IPS-NIHi7 (cell line): ENCODE results near the gene TBCCD1.
"Not testable (repeated sequence)": the region's sequence is repeated elsewhere in the genome, so short reads cannot be mapped to it uniquely, and the experiment has no call there.

ENCODE experiments used
- DNase-seq: peaks from one replicate; pipeline ENCODE4 v3.0.0; 2012; ENCODE audit warnings: mixed read lengths; ENCODE audit errors: extremely low spot score

Gene TBCCD1

DNA sequence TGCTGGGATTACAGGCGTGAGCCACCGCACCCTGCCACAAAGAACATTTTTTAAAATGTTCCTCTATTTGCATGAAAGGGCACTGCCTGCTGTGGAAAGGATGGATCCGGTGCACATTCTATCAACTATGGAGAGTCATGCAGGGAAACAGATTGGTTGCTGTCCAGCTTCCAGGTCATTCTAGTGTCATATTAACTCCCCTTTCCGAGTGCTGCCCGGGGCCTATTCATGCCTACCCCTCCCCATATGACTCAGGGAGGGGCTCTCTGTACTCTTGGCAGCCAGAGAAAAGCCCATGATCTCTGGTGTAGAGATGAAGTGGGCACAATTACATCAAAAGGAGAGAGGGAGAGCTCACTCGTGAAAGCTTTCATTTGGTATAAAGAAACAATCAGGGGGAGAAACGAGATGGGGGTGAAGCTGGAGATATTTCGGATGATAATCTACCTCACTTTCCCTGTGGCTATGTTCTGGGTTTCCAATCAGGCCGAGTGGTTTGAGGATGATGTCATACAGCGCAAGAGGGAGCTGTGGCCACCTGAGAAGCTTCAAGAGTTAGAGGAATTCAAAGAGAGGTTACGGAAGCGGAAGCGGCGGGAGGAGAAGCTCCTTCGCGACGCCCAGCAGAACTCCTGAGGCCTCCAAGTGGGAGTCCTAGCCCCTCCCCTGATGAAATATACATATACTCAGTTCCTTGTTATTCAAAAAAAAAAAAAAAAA, 29.6 kb upstream of the TBCCD1 start:
- DNase-seq, result no peak

DNA sequence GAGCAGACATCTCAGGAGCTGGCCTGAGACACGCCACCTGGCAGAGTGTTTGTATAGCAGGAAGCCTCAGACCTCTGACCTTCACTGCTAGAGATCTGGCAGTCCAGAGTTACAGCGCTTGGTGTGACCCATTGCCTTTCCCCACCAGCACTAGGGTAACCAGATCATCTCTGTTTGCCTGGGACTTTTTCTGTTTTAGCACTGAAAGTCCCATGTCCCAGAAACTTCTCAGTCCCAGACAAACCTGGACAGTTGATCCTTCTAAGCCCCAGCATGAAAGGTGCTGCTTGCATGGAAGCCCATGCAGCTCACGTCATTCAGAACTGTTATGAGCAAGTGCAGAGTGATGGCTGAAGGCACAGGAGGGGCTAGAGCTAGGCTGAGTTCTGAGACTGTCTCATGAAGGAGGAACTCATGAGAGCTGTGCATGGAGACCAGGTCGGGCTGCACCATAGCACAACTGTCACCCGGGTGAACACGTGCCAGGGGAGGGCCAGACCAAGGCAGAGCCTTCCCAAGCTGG, 27.5 kb upstream of the TBCCD1 start:
- no peak for DNase-seq

DNA sequence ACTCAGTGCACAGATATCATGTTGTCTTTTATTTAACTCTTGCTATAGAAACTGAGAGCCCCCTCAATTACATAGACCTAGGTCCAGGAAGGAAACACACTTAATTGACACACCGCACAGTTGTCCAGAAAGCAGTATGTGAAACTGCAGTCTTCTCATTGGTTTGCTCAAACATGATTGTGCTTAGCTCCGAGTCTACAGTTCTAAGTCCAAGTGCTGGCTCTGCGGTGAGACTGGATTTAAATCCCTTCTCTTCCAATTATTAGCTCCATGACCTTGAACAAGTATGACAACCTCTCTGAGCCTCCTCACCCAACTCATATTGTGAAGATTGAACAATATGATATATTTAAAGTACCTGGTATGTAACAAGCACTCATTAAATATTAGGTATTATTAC, 26.7 kb upstream of the TBCCD1 start:
- DNase-seq, result no peak

DNA sequence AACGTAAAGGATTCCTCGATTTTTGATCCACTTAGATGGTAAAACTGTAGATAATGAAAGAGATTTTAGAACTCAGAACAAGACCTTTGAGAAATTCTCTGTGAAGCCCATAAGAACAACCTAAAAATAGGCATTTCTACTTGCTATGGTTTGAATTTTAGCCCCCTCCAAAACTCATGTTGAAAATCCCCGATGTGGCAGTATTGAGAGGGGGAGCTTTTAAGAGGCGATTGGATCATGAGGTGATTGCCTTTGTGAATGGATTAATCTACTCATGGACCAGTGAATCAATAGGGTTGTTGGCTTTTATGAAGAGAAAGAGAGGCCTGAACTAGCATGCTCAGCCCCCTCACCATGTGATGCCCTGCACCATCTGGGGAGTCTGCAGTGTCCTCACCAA, 25.5 kb upstream of the TBCCD1 start:
- DNase-seq, result no peak

DNA sequence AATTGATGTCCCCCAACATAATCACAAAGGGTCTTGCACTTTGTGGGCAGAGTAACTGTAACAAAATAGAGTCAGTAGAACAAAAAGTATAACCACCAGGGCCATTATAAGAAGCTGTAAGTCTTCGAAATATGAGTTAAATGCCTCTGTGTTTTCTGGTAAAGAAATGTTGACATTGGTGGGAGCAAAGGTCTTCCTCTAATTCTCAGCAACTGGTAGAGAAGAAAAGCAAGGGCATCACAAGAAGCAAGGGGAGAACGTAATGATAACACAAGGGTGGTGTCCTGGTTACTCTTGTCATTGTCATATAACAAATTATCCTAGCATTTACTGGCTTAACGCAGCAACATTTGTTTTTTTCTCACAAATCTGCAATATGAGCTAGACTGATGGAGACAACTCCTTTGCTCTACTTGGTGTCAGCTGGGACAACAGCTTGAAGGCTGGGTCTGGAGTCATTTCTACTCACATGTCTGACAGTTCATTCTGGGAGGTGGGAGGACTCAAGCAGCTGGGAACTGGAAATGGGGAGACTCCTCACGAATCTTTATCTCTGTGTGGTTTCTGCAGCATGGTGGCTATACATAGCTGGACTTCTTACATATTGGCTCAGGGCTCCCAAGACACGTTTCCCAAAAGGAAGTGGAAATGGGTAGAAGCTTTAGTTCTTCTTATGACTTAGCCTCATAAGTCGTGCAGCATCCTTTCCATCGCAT, 23.6 kb upstream of the TBCCD1 start:
- DNase-seq, result no peak

DNA sequence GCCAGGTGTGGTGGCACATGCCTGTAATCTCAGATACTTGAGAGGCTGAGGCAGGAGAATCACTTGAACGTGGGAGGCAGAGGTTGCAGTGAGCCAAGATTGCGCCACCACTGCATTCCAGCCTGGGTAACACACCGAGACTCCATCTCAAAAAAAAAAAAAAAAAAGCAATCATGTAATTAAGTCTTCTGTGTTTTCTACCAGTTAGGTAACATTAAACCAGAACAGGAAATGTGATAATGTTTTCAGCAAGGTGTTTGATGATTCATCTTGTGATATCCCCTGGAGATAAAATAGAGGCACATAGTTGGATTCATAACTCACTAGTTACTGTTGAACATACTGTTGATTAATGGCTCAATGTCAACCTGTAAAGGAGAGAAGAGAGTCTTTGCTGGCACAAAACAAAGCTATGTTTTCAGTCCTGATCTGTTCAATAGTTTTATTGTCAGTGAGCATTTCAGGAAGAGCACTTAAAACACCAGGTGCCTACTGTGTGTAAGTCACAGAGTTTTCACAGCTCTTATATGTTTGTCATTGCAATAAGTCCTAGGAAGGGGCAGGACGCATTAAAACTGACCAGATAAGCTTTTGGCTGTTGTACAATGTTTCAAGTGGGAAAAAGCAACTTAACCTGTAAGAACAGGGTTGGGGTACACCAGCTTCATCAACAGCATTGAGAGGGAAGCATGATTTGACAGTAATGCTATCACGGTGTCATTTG, 22.9 kb upstream of the TBCCD1 start:
- no peak for DNase-seq

DNA sequence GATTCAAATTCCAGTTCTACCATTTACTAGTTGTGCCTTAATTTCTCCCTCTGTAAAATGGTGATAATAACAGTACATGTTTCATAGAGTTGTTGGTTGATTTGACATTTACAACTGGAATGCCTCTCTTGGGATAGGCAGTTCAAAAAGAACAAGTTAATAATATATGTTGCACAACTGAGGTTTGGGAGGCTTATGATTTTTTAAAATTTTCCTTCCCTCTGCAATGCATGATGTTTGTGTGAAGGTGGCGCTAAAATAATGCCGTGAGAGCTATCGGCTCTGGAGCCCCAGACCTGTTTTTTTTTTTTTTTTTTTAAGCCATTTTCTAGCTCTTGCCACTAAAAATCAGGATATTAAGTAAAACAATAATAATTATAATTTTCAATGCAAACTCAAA, 22.0 kb upstream of the TBCCD1 start:
- peak; percentile 32 for DNase-seq

DNA sequence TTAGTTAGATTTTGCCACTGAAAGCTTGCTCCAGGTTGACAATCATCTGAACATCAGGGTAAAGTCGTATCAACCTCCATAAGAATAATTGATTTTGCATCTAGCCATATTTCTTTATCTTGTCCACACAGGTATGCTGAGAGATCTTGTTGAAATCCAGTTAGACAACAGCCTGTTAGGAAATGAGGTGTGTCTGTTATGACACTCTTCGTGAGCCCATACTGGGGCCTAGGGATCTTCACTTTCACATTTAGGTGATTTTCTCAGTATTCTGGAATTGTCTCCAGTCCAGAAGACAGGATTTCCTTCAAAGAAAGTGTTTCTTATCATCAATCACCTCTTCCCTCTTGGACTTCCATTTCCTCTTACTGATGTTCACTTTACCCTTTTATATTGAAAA, 21.5 kb upstream of the TBCCD1 start:
- no peak for DNase-seq

DNA sequence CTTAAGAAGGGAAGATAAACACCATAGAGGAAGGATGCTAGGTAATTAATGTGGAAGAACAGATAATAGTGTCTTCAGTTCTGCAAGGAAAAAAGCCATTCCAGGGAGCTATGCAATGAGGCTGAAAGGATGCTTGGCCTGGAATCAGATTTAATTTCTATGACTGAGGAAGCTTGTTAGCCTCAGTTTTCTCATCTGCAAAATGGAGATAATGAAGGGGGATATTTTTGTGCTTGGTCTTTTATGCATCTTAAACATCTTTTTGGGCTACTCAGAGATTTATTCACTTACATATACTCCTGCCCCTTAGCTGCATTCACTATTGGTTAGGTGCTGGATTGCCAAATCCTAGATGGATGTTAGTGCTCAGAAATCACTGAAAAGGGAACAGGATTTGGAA, 20.0 kb upstream of the TBCCD1 start:
- no peak for DNase-seq

DNA sequence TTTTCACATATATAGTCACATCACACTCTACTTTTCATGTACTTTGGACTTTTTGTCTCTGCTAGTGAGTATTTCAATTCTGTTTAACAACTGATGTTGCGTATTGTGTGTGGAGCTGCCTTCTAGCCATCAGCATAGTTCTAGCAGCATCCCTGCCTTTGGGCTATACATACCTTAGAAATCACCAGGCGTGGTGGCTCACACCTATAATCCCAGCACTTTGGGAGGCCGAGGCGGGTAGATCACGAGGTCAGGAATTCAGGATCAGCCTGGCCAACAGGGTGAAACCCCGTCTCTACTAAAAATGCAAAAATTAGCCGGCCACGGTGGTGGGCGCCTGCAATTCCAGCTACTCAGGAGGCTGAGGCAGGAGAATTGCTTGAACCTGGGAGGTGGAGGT, 19.1 kb upstream of the TBCCD1 start:
- DNase-seq, result not testable (repeated sequence)

DNA sequence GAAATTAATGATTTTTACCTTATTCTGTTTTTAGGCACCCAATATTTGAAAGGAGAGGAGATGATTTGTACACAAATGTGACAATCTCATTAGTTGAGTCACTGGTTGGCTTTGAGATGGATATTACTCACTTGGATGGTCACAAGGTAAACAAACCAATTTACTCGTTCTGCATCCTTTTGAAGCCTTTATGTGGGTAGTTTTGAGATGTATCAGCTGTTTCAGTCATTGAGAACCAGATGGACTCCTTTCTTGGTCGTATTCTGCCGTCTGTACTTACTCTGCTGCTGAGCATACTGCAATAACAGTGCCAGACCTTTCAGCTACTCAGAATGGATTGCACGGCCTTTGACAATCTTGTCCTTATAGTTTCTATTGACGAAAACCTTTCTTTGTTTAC, 16.7 kb upstream of the TBCCD1 start:
- no peak for DNase-seq

DNA sequence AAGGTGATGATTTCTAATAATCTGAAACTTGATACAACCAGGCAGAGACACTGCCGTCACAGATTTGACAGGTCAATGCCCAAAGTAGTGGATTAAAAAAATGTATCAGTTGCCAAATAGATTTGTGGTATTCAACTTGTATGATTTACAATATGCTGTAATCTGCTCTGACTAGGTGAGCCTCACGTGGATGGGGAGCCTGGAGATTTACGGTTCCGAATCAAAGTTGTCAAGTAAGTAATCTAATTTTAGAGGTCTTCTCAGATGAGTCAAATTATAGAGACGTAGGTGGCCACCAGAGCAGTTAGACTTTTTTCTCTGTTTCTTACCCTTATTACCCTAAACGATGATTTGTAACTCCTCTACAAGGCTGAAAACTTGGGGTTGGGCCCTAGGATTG, 15.4 kb upstream of the TBCCD1 start:
- DNase-seq, result no peak

DNA sequence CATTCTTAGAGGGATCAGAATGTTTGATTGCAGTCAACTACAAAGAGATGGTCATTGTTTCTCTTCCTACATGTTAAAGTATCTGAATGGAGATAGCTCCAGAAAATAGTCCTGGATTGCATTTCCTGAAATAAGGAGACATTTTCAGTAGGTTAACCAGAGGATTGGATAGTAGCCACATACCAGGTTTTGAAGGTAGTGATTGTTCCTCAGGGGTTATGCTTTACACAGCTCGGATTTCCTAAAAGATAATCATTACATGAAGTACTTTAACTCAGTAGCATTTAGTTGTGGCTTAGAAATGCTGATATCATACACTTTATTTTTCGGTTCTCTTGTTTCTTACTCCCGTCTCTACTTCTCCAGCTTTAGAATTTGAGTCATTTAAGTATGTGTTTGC, 13.6 kb upstream of the TBCCD1 start:
- no peak for DNase-seq

DNA sequence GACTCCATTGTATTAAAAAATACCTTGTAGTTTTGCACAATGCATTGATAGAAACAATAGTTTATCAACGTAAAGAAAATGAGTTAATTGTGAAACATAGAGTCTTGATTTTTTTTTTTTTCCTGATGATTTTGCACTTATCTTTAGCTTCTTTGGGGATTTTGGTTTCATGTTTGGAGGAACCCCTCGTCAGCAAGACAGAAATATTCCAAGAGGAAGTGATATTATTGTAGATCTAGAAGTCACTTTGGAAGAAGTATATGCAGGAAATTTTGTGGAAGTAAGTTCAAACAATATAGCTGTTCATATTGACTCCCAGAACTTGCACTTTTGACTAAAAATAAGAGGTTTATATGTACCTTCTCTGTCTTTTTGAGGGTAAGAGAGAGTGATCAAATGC, 10.4 kb upstream of the TBCCD1 start:
- no peak for DNase-seq

DNA sequence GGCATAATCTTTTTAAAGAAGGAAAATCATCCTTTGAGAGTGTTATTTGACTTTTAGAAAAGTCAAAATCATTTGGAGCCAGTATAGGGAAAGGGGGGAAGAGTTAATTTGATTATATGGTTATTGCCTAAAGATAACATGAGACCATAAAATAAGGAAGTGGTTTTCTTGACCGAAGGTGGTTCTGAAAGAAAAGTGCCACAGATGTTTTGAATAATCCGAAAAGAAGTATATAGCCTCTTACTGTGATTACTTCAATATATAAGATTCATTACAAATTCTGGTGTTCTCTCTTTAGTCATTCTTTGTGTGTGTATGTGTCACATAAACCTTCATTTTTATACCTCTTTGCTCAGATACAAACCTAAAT, 4.5 kb upstream of the TBCCD1 start:
- no peak for DNase-seq

DNA sequence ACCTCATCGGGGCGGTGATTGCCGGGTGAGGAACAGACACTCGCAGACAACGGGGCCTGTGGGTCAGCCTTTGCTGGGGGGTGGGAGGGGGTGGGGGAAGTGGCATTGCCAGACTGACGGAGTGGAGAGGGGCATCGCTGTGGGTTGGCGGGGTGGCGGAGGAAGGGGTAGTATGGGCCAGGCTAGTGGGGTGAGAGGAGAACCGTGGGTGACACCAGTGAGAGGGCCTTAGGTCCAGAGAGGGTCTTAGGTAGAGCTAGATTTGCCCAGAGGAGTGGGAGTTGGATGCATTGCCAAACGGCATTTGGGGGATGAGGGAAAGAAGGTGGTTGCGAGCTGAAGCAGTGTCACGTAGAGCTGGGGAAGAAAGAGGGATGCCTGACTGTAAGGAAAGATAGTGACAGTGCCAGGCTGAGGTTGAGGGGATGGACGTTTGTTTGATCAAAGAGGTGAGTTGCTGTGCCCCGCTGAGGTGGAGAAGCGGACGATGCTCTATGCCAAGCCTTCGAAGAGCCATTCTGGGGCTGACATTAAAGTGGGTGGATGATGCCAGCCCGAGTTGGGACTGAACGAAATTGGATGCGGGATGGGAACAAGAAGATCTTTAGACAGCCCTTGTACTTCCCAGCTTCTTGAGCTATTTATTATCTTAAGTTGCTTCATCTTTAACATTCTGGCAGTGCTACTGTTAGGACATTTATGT, 4.0 kb upstream of the TBCCD1 start:
- no peak for DNase-seq

DNA sequence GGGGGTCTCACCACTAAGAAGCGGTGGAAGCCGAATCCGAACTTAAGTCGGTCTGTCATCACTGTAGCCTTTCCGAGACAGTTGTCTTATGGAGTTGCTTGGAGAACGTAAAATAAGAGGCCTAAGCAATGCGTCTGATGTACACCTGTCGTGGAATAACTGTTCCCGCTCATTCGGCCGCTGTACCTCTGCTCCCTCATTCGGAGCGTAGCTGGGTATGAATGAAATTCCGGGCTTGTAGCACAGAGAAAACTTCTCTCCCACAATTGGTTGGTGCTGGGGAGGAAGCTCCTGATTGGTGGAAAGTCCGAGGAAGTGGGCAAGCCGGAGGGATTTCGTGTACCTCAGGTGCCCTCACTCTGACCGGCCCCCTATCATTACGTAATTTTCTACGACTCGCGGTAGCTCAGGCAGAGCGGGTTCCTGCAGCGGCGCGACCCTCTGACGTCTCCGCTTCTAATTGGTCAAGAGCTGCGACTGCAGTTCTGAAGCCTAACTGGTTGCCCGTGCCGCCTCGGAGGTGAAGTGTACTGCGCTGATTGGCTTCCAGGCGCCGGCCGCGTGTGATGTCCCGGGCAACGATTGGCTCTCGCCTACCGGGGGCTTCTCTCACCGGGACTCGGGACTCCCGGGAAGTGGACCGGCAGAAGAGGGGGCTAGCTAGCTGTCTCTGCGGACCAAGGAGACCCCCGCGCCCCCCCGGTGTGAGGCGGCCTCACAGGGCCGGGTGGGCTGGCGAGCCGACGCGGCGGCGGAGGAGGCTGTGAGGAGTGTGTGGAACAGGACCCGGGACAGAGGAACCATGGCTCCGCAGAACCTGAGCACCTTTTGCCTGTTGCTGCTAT, 3.2 kb upstream of the TBCCD1 start, which contains the start of gene DNAJB11:
Gene DNAJB11, plus strand, starts transcription at position 625 of the 845 bp plus-strand sequence. Its CDS starts 178 bp downstream, at position 803.
- peak; percentile 99 for DNase-seq

DNA sequence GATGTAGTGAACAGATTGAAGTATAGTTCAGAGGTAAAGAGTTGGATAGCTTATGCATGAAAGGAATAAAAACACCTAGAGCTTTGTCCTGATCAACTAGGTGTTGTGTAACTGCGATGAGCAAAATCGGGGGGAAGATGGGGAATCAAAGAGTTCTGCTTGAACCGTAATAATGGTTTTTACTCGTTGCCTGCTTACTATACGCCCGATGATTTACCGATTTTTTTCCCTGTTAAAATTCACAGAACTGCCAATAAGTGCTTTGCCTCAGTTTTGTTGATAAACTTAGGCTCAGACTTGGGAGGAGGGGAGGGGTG, 2.6 kb upstream of the TBCCD1 start:
- DNase-seq, result no peak

DNA sequence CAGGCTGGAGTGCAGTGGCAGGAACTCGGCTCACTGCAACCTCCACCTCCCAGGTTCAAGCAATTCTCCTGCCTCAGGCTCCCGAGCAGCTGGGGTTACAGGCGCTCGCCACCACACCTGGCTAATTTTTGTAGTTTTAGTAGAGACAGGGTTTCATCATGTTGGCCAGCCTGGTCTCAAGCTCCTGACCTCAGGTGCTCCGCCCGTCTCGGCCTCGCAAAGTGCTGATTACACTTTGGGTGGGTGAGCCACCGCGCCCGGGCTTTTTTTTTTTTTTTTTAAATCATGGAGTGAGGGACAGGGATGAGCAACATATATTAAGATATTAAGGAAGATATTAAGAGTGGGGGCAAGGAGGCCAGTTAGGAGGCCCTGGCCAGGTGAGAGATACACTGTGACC, 2.2 kb upstream of the TBCCD1 start:
- DNase-seq, result not testable (repeated sequence)

DNA sequence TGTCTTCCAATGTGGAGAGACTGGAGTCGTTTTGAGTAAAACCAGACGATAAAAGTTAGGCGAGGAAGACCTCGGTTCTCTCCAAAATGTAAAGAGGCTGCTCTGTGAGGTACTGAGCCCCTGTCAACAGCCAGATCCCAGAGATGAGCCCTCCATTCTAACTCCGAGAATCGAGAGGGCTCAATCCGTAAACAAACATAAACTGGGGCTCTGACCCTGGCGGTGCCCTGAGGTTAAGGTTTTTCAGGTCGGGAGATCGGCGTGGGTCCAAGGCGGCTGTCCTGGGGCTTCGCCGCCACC, 417 bp downstream of the TBCCD1 start:
- peak; percentile 27 for DNase-seq

DNA sequence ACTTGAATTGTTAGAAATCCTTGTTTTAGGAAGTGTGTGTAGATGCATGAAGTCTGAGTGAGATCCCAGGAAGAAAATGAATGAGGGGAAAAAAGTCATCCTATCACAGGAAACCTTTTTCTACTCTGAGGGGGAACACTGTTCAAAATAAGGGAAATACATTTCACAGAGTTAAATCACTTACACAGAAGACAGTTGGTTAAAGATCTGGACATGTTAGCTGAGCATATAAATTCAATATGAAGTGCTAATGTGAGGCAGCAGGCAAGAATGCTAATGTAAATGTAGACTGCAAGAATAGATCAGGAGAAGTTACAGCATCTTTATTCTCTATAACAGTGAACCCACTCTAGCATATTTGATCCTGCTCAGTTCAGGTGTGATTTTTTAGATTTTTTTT, 2.6 kb downstream of the TBCCD1 start:
- DNase-seq, result no peak
